Measurements from ENCODE around the gene SEMA3A.

DNA sequence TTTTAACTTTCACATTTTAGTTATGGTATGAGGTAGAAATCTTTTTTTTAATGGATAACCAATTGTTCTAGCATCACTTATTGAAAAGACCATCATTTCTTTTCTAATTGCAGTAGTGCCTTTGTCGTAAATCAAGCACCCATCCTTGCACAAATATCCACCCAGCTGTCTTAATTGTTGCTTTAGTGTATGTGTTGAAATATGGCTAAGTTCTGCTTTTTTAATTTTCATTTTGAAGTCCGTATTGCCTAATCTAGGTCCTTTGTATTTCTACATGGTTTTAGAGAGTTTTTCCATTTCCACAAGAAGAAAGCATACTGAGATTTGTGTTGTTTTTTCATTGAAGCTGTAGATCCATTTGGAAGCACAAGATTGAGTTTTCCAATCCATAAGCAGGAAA is 286.1 kb downstream of the SEMA3A start:
- TF ChIP-seq CTCF (conservative IDR thresholded peaks at IDR 0.05) (no peak), EZH2 (IDR thresholded peaks at IDR 0.05; ENCODE audit: low read depth) (no peak)

Data from PC-9 (cell line).